Neural crest cell (in vitro differentiated cells): Measurements from ENCODE around the gene HEATR1. TPM values are rescaled to one million over a fixed set of nuclear protein-coding genes. Genes with fewer than 3 reads are reported as not detected.
A peak's percentile ranks its signal among the peaks of the same experiment; 100 is the strongest.

ENCODE experiments used
- DNase-seq: peaks from one replicate; pipeline ENCODE4 v3.0.0; 2021; ENCODE audit warnings: low read depth, mixed read lengths, low spot score
- H3K27ac Mint-ChIP-seq: one replicate; pipeline ENCODE4 v1.8.0; 2021; ENCODE audit warnings: mild to moderate bottlenecking, mixed read lengths; ENCODE audit not compliant: unreplicated experiment
- H3K27me3 Mint-ChIP-seq: 2 replicates; pipeline ENCODE4 v1.8.0; 2021; ENCODE audit warnings: low read depth, mild to moderate bottlenecking, mixed read lengths
- H3K36me3 Mint-ChIP-seq: 2 replicates; pipeline ENCODE4 v1.8.0; 2021; ENCODE audit warnings: low read depth, mild to moderate bottlenecking, mixed read lengths
- H3K4me1 Mint-ChIP-seq: 2 replicates; pipeline ENCODE4 v1.8.0; 2021; ENCODE audit warnings: mixed read lengths
- H3K4me3 Mint-ChIP-seq: one replicate; pipeline ENCODE4 v1.8.0; 2021; ENCODE audit warnings: mild to moderate bottlenecking, mixed read lengths
- H3K9me3 Mint-ChIP-seq: 2 replicates; pipeline ENCODE4 v1.8.0; 2021; ENCODE audit warnings: mixed read lengths
- total RNA-seq: library from RNA; stranded (reverse); gene quantifications from 2 replicates; pipeline ENCODE4 v1.2.1, GENCODE V29; 2021
- TF ChIP-seq, protein P1 (sequence below): fragments of 200-600 bp; sonication (generic); conservative IDR thresholded peaks from 2 replicates; pipeline ENCODE4 v1.5.0; 2021; ENCODE audit warnings: antibody characterized with exemption, mild to moderate bottlenecking

The HEATR1 gene
- total RNA-seq, 1 donor from 2014 or later, result 59.8 TPM

- peak overlapping the region; percentile 29 for H3K27ac Mint-ChIP-seq
Measured at GRCh38 chr1:236522937-236523703, 81.2 kb downstream of the HEATR1 start.

DNA sequence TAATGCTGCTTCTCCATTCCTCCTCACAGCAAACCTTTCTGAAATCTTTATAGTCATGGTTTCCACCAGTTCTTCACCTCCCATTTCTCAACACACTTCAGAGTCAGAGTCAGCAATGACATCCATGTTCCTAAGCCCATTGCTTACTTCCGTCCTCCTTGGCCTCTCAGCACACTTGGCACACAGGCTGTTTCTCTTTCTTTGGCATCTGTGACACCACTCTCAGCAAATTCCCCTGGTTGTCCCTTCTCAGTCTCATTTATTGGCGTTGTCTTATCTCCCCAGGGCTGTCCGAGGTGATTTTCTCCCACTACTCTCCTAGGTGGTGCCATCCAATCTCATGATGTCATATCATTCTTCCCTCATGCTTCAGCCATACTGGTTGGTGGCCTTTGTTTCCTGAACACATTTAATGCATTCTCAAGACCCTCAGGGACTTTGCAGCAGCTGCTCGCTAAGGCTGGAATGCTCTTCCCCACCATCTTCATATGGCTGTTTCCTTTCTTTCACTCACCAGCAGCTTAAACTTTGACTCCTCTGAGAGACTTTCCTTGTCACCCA is 83.8 kb downstream of the HEATR1 start:
- no peak for DNase-seq
- H3K27ac Mint-ChIP-seq, result no peak overlapping the region
- H3K4me1 Mint-ChIP-seq, result peaks cover 15% of the 10 kb centered on the region

More at GRCh38 chr1:236522937-236523703, 81.2 kb downstream of the HEATR1 start:
- H3K9me3 Mint-ChIP-seq, result no peaks in the 10 kb centered on the region
- H3K36me3 Mint-ChIP-seq, result no peaks in the 10 kb centered on the region
- DNase-seq, result no peak
- TF ChIP-seq, protein P1, sequence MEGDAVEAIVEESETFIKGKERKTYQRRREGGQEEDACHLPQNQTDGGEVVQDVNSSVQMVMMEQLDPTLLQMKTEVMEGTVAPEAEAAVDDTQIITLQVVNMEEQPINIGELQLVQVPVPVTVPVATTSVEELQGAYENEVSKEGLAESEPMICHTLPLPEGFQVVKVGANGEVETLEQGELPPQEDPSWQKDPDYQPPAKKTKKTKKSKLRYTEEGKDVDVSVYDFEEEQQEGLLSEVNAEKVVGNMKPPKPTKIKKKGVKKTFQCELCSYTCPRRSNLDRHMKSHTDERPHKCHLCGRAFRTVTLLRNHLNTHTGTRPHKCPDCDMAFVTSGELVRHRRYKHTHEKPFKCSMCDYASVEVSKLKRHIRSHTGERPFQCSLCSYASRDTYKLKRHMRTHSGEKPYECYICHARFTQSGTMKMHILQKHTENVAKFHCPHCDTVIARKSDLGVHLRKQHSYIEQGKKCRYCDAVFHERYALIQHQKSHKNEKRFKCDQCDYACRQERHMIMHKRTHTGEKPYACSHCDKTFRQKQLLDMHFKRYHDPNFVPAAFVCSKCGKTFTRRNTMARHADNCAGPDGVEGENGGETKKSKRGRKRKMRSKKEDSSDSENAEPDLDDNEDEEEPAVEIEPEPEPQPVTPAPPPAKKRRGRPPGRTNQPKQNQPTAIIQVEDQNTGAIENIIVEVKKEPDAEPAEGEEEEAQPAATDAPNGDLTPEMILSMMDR, result no peak
- peaks cover 15% of the 10 kb centered on the region for H3K4me1 Mint-ChIP-seq
- no peaks in the 10 kb centered on the region for H3K27me3 Mint-ChIP-seq
- peak overlapping the region; percentile 95 for H3K4me3 Mint-ChIP-seq

GRCh38 chr1:236518322-236518721 is 86.0 kb downstream of the HEATR1 start:
- no peaks in the 10 kb centered on the region for H3K36me3 Mint-ChIP-seq
- no peak for DNase-seq
- H3K27ac Mint-ChIP-seq, result peak overlapping the region; percentile 39

More for the DNA sequence above, 83.8 kb downstream of the HEATR1 start:
- Mint-ChIP-seq H3K36me3 (no peaks in the 10 kb centered on the region), H3K27me3 (no peaks in the 10 kb centered on the region), H3K9me3 (no peaks in the 10 kb centered on the region), H3K4me3 (no peak overlapping the region)
- TF ChIP-seq, protein P1, result no peak

DNA sequence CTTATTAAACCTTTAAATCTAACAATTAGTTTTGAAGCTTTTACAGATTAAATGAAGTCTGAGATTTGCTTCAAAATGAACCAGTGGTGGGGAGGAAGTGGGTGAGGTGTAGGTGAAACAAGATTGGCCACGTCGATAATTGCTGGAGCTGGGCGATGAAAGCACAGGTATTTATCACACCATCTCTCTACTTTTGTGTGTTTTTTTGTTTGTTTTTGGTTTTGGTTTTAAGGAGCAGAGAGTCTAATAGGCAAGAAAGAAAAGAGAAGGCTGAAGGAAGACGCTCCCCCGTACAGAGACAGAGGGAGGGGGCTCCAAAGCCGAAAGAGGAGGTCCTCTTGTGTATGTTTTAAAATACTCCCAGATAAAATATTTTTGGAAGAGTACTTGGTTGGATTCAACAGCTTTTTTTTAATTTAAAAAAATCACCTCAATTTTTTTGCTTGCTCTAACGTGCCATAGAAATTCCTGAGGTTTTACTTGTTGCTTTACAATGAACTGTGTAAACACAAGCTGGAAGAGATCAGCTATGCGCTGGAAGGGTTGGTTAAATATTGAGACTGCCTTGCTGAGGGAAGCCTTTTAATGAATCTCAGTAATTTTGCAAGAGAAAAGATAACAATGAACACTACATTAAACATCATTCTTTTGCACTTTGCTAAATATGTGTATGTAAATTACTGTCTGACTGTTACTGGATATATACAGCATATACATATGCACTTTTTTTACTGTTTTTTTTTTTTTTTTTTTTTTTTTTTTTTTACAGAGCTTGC is 87.2 kb downstream of the HEATR1 start:
- H3K36me3 Mint-ChIP-seq, result no peaks in the 10 kb centered on the region

More at GRCh38 chr1:236518322-236518721, 86.0 kb downstream of the HEATR1 start:
- peaks cover 5% of the 10 kb centered on the region for H3K4me1 Mint-ChIP-seq
- no peaks in the 10 kb centered on the region for H3K9me3 Mint-ChIP-seq
- no peak overlapping the region for H3K4me3 Mint-ChIP-seq
- TF ChIP-seq, protein P1, result no peak
- no peaks in the 10 kb centered on the region for H3K27me3 Mint-ChIP-seq

DNA sequence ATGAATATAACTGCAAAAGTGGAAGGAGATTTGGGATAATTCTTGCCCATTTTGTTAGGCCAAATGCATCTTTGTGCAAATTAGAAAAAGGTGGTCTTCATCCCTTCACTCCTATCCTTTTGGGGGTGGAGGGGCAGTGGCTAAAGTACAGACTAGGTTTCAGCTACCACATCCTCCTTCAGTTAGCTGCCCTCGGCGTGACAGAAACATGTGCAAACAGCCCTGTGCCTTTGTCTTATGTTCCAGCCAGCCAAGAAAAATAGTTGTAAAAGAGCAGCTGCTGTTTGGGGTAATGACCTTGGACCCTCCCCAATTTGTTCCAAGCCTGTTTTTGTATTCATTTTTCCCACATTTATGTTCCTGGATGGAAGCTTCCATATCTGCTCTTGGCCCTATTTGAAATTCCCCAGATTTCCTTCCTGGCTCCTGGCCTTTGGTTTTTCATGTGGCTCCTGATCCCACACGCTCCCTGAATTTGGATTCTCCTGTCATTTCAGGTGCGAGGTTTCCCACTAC is 88.8 kb downstream of the HEATR1 start:
- Mint-ChIP-seq H3K4me3 (no peak overlapping the region), H3K9me3 (no peaks in the 10 kb centered on the region), H3K27me3 (no peaks in the 10 kb centered on the region), H3K4me1 (no peaks in the 10 kb centered on the region), H3K27ac (no peak overlapping the region), H3K36me3 (no peaks in the 10 kb centered on the region)
- DNase-seq, result no peak
- TF ChIP-seq, protein P1, result no peak

More for the DNA sequence above, 87.2 kb downstream of the HEATR1 start:
- no peaks in the 10 kb centered on the region for H3K9me3 Mint-ChIP-seq
- DNase-seq, result no peak
- TF ChIP-seq, protein P1, result no peak
- no peak overlapping the region for H3K27ac Mint-ChIP-seq
- H3K4me3 Mint-ChIP-seq, result peak overlapping the region; percentile 18
- no peaks in the 10 kb centered on the region for H3K4me1 Mint-ChIP-seq
- no peaks in the 10 kb centered on the region for H3K27me3 Mint-ChIP-seq
